ENCODE results near the gene CCDC137.

DNA sequence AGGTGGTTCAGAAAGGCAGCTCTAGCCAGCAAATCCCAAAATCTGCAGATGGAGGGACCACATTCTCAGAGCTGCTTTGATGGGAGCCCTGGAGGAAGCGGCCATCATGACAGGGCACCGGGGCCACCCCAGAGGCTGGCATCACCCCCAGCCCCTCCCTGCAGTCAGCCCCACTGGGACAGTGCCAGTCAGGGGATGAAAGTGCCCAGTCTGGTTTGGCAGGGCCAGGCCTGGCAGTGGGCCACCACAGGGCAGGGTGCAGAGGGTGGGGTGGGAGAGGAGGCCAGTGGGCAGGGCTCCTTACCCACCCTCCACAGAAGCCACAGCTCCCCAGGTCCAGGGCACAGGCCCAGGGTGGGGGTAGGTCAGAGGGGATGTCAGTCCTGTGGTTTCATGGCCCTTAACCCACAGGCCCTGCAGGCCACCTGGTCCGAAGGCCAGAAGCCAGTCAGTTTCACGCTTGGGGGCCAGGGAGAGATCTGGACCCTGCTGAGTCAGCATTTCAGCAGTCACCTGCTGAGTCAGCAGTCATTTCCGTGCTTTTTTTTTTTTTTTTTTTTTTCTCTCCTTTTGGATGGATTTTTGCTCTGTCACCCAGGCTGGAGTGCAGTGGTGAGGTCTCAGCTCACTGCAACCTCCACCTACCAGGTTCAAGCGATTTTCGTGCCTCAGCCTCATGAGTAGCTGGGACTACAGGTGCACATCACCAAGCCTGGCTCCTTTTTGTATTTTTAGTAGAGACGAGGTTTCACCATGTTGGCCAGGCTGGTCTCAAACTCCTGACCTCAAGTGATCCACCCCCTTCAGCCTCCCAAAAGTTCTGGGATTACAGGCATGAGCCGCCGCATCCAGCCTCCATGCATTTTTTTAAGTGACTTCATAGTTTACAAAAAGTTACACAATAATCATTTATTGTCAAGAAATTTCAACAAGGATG is 55.9 kb downstream of the CCDC137 start:
- TF ChIP-seq ZNF674 (CRISPR knock-in tag; IDR thresholded peaks at IDR 0.05; ENCODE audit: low read depth) (no peak), ZNF274 (CRISPR knock-in tag; IDR thresholded peaks at IDR 0.05) (0 out of 2 replicates have a peak, but pooled peaks have one; percentile 58), SMARCC2 (IDR thresholded peaks at IDR 0.05) (no peak), TBP (CRISPR knock-in tag; IDR thresholded peaks at IDR 0.05) (no peak), ZNF766 (CRISPR knock-in tag; IDR thresholded peaks at IDR 0.05; ENCODE audit: borderline replicate concordance) (no peak)
- TF ChIP-seq, protein P1, sequence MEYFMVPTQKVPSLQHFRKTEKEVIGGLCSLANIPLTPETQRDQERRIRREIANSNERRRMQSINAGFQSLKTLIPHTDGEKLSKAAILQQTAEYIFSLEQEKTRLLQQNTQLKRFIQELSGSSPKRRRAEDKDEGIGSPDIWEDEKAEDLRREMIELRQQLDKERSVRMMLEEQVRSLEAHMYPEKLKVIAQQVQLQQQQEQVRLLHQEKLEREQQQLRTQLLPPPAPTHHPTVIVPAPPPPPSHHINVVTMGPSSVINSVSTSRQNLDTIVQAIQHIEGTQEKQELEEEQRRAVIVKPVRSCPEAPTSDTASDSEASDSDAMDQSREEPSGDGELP (IDR thresholded peaks at IDR 0.05; ENCODE audit: borderline replicate concordance, low read depth): 0 out of 2 replicates have a peak, but pooled peaks have one; percentile 11
- TF ChIP-seq, protein P2, sequence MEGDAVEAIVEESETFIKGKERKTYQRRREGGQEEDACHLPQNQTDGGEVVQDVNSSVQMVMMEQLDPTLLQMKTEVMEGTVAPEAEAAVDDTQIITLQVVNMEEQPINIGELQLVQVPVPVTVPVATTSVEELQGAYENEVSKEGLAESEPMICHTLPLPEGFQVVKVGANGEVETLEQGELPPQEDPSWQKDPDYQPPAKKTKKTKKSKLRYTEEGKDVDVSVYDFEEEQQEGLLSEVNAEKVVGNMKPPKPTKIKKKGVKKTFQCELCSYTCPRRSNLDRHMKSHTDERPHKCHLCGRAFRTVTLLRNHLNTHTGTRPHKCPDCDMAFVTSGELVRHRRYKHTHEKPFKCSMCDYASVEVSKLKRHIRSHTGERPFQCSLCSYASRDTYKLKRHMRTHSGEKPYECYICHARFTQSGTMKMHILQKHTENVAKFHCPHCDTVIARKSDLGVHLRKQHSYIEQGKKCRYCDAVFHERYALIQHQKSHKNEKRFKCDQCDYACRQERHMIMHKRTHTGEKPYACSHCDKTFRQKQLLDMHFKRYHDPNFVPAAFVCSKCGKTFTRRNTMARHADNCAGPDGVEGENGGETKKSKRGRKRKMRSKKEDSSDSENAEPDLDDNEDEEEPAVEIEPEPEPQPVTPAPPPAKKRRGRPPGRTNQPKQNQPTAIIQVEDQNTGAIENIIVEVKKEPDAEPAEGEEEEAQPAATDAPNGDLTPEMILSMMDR (CRISPR knock-in tag; IDR thresholded peaks at IDR 0.05): no peak
- TF ChIP-seq, protein P3, sequence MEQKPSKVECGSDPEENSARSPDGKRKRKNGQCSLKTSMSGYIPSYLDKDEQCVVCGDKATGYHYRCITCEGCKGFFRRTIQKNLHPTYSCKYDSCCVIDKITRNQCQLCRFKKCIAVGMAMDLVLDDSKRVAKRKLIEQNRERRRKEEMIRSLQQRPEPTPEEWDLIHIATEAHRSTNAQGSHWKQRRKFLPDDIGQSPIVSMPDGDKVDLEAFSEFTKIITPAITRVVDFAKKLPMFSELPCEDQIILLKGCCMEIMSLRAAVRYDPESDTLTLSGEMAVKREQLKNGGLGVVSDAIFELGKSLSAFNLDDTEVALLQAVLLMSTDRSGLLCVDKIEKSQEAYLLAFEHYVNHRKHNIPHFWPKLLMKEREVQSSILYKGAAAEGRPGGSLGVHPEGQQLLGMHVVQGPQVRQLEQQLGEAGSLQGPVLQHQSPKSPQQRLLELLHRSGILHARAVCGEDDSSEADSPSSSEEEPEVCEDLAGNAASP (CRISPR knock-in tag; IDR thresholded peaks at IDR 0.05; ENCODE audit: borderline replicate concordance): no peak
